NCI-H345 (cell line): ENCODE data around the gene TNNT1.
"Not testable (repeated sequence)": the region's sequence is repeated elsewhere in the genome, so short reads cannot be mapped to it uniquely, and the experiment has no call there.

Experiments used
- DNase-seq: peaks from one replicate; lab custom pipeline; 2025; lab: John Stamatoyannopoulos, UW

TNNT1 gene

GRCh38 chr19:55109527-55110291 is 39.3 kb downstream of the TNNT1 start:
- no peak for DNase-seq

GRCh38 chr19:55107252-55107651 is 41.8 kb downstream of the TNNT1 start:
- not testable (repeated sequence) for DNase-seq

- no peak for DNase-seq
Measured at GRCh38 chr19:55106591-55106990, 42.4 kb downstream of the TNNT1 start.

- no peak for DNase-seq
Measured at GRCh38 chr19:55105237-55105636, 43.8 kb downstream of the TNNT1 start.

- no peak for DNase-seq
Measured at GRCh38 chr19:55103190-55103589, 45.8 kb downstream of the TNNT1 start.

- DNase-seq, result no peak
Measured at GRCh38 chr19:55101261-55101660, 47.7 kb downstream of the TNNT1 start.

- no peak for DNase-seq
Measured at GRCh38 chr19:55099557-55100506, 49.2 kb downstream of the TNNT1 start.

- DNase-seq, result no peak
Measured at GRCh38 chr19:55098716-55099556, 50.1 kb downstream of the TNNT1 start.

GRCh38 chr19:55097864-55098715 is 50.9 kb downstream of the TNNT1 start:
- no peak for DNase-seq

GRCh38 chr19:55096061-55096701 is 52.8 kb downstream of the TNNT1 start:
- no peak for DNase-seq

- no peak for DNase-seq
Measured at GRCh38 chr19:55095260-55096060, 53.5 kb downstream of the TNNT1 start.

- DNase-seq, result no peak
Measured at GRCh38 chr19:55094456-55095259, 54.3 kb downstream of the TNNT1 start.

- DNase-seq, result no peak
Measured at GRCh38 chr19:55092423-55093318, 56.3 kb downstream of the TNNT1 start.

- DNase-seq, result no peak
Measured at GRCh38 chr19:55091955-55092354, 57.1 kb downstream of the TNNT1 start.

- no peak for DNase-seq
Measured at GRCh38 chr19:55091126-55091910, 57.7 kb downstream of the TNNT1 start.

GRCh38 chr19:55090564-55090963 is 58.4 kb downstream of the TNNT1 start:
- no peak for DNase-seq

- DNase-seq, result no peak
Measured at GRCh38 chr19:55089342-55089944, 59.6 kb downstream of the TNNT1 start.
